Measurements from ENCODE around the gene ASCL3.
"Not testable (repeated sequence)": the region's sequence is repeated elsewhere in the genome, so short reads cannot be mapped to it uniquely, and the experiment has no call there.

Gene ASCL3

DNA sequence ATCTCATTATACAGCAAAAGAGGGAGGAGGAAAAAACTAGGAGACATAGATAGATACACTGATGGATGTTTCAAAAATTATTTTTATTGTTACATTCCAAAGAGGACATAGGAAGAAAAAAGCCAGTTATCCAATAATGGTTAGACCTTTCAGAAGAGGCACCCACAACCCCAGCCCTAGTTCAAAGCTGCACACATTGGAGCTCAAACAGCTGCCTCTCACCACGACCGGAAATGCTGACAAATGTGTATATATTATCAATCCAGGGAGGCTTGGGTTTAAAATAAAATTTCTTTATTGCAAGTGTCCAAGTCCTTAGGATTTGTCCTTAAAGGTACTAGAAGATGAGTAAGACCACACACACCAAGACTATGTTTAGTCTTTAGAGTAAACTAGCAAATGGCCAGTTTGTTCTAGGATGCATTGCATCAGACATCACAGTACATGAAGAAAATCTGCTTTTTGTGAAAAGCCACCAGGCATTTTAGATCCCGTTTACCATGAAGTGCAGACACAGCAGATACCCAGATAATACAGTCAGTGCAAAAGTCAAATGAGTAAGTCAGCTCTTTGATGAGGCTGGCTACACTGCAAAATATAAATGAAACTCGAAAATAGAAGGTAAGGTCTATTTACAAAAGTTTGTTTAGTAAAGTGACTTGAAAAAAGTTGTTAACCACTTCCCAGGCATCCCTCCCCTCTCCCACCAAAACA is 4.6 kb upstream of the ASCL3 start:
- no peak for DNase-seq

GRCh38 chr11:8941341-8942103 is 1.3 kb downstream of the ASCL3 start:
- DNase-seq = no peak

DNA sequence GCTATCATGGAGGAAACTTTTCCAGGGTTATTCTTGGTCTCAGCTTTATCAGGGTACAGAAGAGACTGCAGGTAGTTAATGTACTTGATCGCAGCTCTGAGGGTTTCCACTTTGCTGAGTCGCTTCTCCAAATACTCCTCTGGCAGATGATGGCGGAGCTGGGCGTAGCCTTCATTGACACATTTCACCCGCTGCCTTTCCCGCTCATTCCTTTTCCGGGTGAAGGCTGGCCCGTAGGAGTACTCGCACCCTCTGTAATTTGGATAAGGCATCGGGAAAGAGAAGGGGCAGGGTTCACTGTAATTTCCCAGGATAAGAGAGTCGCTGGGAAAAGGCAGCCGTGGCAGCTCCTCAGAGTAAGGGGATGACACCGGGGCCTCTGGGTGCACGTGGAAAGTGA is 5.2 kb downstream of the ASCL3 start:
- DNase-seq = no peak

- DNase-seq = no peak
Observed at GRCh38 chr11:8937159-8937558, 5.7 kb downstream of the ASCL3 start.

DNA sequence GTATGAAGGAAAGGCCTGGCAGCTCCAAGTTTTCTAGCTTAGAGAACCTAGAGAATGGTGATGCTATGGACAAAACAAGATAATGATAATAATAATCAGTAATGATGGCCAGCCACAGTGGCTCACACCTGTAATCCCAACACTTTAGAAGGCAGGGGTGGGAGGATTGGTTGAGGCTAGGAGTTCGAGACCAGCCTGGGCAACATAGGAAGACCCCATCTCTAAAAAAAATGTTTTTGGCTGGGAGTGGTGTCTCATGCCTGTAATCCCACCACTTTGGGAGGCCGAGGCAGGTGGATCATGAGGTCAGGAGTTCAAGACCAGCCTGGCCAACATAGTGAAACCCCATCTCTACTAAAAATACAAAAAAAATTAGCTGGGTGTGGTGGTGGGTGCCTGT is 7.0 kb downstream of the ASCL3 start:
- not testable (repeated sequence) for DNase-seq

DNA sequence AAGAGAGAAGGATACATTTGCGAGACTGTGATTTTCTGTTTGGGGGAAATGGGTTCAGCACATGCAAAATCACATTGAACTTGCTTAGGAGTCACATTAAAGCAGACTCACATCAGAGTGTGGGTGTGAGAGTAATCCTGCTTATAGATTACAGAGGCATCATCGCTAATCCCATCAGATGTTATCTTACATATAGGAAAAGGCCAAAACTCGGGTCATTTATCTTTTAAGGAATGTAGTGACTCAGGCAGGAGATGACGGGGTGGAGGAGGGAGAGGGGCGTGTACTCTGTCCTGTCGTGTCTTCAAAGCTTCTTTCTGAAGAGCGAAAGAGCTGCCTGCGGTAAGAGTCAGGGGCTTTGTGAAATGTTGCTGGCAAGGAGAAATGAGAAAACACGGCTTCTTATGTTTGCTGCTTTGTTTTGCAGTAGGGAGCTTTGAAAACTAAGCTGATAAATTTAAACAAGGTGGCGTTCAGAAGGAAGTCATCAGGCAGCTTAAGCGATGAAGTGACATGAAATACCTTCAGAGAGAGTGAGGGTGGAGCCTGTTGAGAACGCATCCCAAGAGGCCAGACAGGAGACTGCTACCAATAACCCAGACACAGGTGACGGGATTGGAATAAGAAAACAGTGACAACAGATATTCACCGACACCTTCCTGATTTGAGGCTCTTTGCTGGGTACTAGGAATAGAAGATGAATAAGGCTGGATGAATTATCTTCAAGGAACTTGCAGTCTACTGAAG is 7.9 kb downstream of the ASCL3 start:
- DNase-seq = no peak

DNA sequence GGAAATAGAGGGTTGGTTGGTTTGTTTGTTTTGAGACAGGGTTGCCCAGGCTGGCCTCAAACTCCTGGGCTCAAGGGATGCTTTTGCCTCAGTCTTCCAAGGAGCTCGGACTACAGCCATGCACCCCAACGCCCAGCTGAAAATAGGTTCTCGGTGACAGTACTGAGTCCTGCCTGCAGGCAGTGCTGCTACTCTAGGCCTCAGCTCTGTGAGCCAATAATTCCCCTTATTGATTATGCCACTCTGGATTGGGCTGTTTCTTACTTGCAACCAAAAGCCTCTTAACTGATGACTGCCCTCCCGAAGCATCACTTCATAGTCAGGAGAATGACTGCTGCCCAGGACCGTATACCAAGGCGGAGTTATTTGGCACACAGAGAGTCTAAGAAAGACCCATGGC is 8.9 kb downstream of the ASCL3 start:
- DNase-seq = no peak

DNA sequence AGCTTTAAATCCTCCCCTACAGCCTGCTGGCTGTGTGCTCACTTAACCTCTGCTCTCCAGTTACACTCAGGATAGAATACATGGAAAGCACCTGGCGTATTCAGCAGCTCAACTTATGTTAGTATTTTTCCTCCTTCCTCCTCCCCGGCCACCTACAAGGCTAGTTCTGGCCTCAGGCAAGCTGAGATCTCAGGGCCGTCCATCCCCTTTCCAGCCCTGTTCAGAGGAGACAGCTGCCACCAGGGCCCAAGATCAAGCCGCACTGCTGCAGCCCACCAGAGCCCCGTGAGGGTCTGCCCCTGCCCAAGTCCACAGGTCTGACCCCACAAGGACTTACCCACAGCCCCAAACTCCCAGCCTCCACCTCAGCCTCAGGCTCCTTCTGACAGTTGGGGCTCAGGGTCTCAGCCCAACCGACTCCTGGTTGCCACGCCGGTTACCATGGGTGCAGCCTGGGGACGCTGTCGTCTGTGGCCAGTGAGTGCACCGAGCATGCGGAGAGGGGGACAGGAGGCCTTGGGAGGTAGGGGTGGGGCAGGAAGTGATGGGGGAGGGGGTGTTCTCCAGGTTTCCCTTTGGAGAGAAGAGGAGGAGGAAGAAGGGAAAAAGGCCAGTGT is 10.1 kb downstream of the ASCL3 start, which contains the start of gene C11orf16:
TSS of gene C11orf16 (minus strand) at position 384 of the 617 bp plus-strand sequence. CDS start 639 bp downstream, outside the sequence.
- DNase-seq = no peak

- DNase-seq = no peak
Observed at GRCh38 chr11:8930456-8931175, 12.2 kb downstream of the ASCL3 start.

GRCh38 chr11:8928981-8929615 is 13.7 kb downstream of the ASCL3 start:
- DNase-seq = no peak

- no peak for DNase-seq
Observed at GRCh38 chr11:8928205-8928604, 14.6 kb downstream of the ASCL3 start.

GRCh38 chr11:8927233-8927632 is 15.6 kb downstream of the ASCL3 start:
- no peak for DNase-seq

- DNase-seq = no peak
Observed at GRCh38 chr11:8926236-8926635, 16.6 kb downstream of the ASCL3 start.

DNA sequence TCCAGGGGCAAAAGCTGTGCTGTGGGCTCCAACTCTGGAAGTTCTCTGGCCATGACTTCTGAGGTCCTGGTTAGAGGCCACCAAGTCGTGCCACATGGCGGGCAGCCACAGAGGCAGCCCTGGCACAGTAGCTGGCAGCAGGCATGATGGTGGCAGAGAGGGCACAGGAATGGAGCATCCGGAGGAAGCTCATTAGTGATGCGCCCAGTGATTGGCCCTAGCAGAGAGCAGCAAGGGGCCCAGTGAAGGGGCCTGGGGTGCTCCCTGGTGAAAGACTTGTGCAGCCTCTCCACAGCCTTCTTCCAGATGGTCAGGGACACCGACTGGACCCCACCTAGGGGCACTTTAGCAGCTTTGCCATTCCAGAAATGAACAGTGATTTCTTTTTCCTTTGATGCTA is 17.1 kb downstream of the ASCL3 start:
- no peak for DNase-seq

- no peak for DNase-seq
Observed at GRCh38 chr11:8922691-8923090, 20.1 kb downstream of the ASCL3 start.

DNA sequence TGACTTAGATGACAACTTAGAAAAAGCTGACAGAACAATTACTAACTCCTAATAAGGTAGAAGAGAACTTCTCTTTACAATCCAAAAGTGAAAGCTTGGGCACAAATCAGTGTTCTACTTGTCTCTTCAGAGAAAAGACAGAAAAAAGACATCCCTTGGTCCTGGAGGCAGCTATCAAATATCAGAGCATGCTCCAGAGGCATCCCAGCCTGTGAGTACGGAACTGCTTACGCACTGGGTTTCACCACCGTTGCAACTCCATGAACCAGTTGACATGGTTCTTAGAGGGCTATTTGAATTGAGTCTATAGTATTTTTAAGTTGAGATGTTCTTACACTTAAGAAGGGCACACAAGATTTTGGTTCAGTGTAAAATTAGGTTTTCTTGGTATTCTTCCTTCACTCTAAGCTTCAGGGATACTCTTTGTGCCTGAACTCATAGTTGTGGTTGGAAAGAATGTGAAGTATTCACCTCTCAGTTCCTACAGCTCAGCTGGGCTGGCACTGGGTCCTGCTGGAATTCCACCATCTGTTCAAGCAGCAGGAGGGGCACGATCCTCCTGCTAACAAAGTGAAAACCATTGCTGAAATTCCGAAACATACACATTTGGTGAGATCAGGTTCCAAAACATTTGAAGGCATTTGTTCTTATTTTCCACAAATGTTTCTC is 25.5 kb downstream of the ASCL3 start:
- no peak for DNase-seq

DNA sequence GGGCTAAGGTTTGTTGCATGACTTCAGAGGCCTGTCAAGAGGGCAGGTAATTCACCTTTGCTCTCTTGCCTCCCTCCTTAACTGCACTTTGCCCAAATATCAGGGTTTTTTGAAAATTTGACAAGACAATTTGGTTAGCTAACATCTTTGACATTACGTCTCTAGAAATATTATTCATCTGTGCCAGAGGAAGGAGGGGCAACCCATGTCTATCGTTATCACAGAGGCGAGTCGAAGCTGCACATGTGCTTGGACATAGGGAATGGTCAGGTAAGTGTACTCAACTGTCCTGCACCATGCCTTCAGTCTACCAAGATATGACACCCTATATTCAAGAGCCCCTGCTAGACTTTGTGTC is 28.2 kb downstream of the ASCL3 start:
- DNase-seq = no peak

GRCh38 chr11:8913961-8914660 is 28.7 kb downstream of the ASCL3 start:
- DNase-seq = peak in 1 of 2 experiments; percentile 34

GRCh38 chr11:8911029-8911823 is 31.6 kb downstream of the ASCL3 start, which contains the start of gene AKIP1:
Gene AKIP1 (plus strand): TSS chr11:8911189. CDS start chr11:8911450, 261 bp downstream.
- peak; percentile 95 to 96 for DNase-seq

- DNase-seq = no peak
Observed at GRCh38 chr11:8910649-8911026, 32.2 kb downstream of the ASCL3 start.

Data from NCI-H187 (cell line).